Glutamatergic neuron (in vitro differentiated cells): ENCODE results near the gene TMEM253. TPM values are rescaled to one million over a fixed set of nuclear protein-coding genes. Genes with fewer than 3 reads are reported as not detected.
A peak's percentile ranks its signal among the peaks of the same experiment; 100 is the strongest.

Source experiments
- DNase-seq: peaks from one replicate; pipeline ENCODE4 v3.0.0; 2022
- H3K27ac Mint-ChIP-seq: one replicate; pipeline ENCODE4 v1.8.0; 2020; ENCODE audit warnings: mild to moderate bottlenecking, mixed read lengths, inconsistent platforms; ENCODE audit not compliant: unreplicated experiment
- H3K27me3 Mint-ChIP-seq: one replicate; pipeline ENCODE4 v1.8.0; 2020; ENCODE audit warnings: mild to moderate bottlenecking, moderate library complexity, mixed read lengths, inconsistent platforms; ENCODE audit not compliant: unreplicated experiment
- H3K36me3 Mint-ChIP-seq: one replicate; pipeline ENCODE4 v1.8.0; 2020; ENCODE audit warnings: mild to moderate bottlenecking, mixed read lengths, inconsistent platforms; ENCODE audit not compliant: unreplicated experiment
- H3K4me1 Mint-ChIP-seq: one replicate; pipeline ENCODE4 v1.8.0; 2020; ENCODE audit warnings: mild to moderate bottlenecking, low read depth, mixed read lengths, inconsistent platforms; ENCODE audit not compliant: unreplicated experiment
- H3K4me3 Mint-ChIP-seq: one replicate; pipeline ENCODE4 v1.8.0; 2020; ENCODE audit warnings: mild to moderate bottlenecking, mixed read lengths, inconsistent platforms; ENCODE audit not compliant: unreplicated experiment
- H3K9me3 Mint-ChIP-seq: one replicate; pipeline ENCODE4 v1.8.0; 2020; ENCODE audit warnings: mild to moderate bottlenecking, moderate library complexity, mixed read lengths, inconsistent platforms; ENCODE audit not compliant: unreplicated experiment
- CTCF ChIP-seq: fragments of 200-600 bp; sonication (generic); IDR thresholded peaks from one replicate; pipeline ENCODE4 v1.5.0; 2021; ENCODE audit not compliant: partially characterized antibody, unreplicated experiment
- total RNA-seq: library from RNA; stranded (reverse); fragmentation: NEBNext Ultra II Directional; extraction: Animal tissue kit (Norgen Biotek cat#: 25700); gene quantifications from one replicate; pipeline ENCODE4 v1.2.1, GENCODE V29; 2021; ENCODE audit not compliant: unreplicated experiment

The TMEM253 gene
- total RNA-seq, 1 donor from 2014 or later, result 0.64 TPM

DNA sequence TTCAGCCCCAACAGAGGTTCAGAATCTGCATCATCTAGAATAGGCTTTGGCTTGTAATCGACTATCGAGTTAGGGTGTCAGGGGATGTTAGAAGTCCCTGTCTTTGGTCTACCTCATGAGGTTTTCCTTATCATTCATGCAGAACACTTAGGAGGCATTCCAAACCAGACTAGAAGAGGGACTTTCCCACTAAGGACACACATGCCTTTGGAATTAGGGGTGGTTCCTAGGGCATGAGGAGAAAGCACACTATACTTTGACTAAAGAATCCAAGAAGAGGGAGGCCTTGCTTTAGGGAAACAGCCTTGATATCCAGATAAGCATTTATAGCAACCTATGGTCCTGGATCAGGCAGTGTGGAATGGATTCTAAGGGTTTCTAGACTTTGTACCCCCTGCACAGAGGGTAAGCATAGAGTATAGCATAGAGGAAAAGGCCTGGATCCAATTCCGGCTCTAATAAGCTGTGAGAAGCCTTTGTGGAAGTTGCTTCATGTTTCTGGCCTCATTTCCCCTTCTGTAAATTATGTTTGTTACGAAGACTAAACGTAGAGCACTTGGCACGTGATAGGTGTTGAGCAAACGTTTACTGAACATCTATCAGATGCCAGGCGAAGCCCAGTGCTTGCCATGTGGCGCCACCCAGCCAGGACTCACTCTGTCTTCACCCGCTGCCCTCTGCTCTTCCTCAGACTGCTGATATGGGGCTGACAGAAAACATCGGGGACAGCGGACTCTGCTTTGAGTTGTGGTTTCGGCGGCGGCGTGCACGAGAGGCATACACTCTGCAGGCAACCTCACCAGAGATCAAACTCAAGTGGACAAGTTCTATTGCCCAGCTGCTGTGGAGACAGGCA lies 15.6 kb upstream of the TMEM253 start:
- DNase-seq, result no peak
- Mint-ChIP-seq H3K27me3 (peaks cover 9% of the 10 kb centered on the region), H3K4me3 (no peak overlapping the region), H3K4me1 (peaks cover 19% of the 10 kb centered on the region), H3K27ac (no peak overlapping the region), H3K36me3 (no peaks in the 10 kb centered on the region), H3K9me3 (peaks cover 19% of the 10 kb centered on the region)
- no peak for TF ChIP-seq CTCF

- peak overlapping the region; percentile 53 for H3K4me3 Mint-ChIP-seq
- H3K36me3 Mint-ChIP-seq, result no peaks in the 10 kb centered on the region
- peaks cover 25% of the 10 kb centered on the region for H3K4me1 Mint-ChIP-seq
- peak overlapping the region; percentile 59 for H3K27ac Mint-ChIP-seq
- DNase-seq, result no peak
- no peak for TF ChIP-seq CTCF
- H3K27me3 Mint-ChIP-seq, result peaks cover 14% of the 10 kb centered on the region
- H3K9me3 Mint-ChIP-seq, result peaks cover 22% of the 10 kb centered on the region
Measured at GRCh38 chr14:21086908-21087293, 14.0 kb upstream of the TMEM253 start.

GRCh38 chr14:21087294-21088091 lies 13.4 kb upstream of the TMEM253 start:
- DNase-seq, result no peak
- Mint-ChIP-seq H3K9me3 (peaks cover 23% of the 10 kb centered on the region), H3K36me3 (no peaks in the 10 kb centered on the region)

GRCh38 chr14:21088687-21089086 lies 12.2 kb upstream of the TMEM253 start:
- no peak for DNase-seq
- TF ChIP-seq CTCF, result no peak
- Mint-ChIP-seq H3K9me3 (peaks cover 23% of the 10 kb centered on the region), H3K4me3 (no peak overlapping the region), H3K27ac (peak overlapping the region; percentile 35), H3K36me3 (no peaks in the 10 kb centered on the region), H3K27me3 (peaks cover 18% of the 10 kb centered on the region), H3K4me1 (peaks cover 35% of the 10 kb centered on the region)

More at GRCh38 chr14:21087294-21088091, 13.4 kb upstream of the TMEM253 start:
- TF ChIP-seq CTCF, result no peak
- peak overlapping the region; percentile 51 for H3K4me3 Mint-ChIP-seq
- H3K27me3 Mint-ChIP-seq, result peaks cover 13% of the 10 kb centered on the region
- peaks cover 25% of the 10 kb centered on the region for H3K4me1 Mint-ChIP-seq
- H3K27ac Mint-ChIP-seq, result peak overlapping the region; percentile 30

DNA sequence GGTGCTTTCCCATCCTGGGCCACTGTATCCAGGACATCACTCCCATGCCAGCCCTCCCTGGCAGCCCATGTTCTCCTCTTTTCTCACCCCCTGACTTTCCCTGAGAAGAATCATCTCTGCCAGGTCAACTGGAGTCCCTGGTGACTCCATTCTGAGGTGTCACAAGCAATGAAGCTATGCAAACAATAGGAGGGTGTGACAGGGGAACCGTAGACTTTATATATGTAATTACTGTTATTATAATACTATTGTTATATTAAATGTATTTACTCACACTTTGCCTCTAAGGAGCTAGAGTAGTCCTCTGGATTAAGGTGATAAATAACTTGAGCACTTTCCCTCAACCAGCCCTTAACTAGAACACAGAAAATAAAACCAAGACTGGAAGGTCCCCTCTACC lies 11.6 kb upstream of the TMEM253 start:
- Mint-ChIP-seq H3K27me3 (peaks cover 22% of the 10 kb centered on the region), H3K36me3 (no peaks in the 10 kb centered on the region), H3K4me3 (no peak overlapping the region), H3K9me3 (peaks cover 22% of the 10 kb centered on the region), H3K4me1 (peaks cover 39% of the 10 kb centered on the region), H3K27ac (peak overlapping the region; percentile 35)
- DNase-seq, result no peak
- no peak for TF ChIP-seq CTCF
